Upper lobe of right lung (tissue), 1 donor: ENCODE data around the gene B9D2. TPM values are rescaled to one million over a fixed set of nuclear protein-coding genes. Genes with fewer than 3 reads are reported as not detected.
A peak's percentile ranks its signal among the peaks of the same experiment; 100 is the strongest.
"Not testable (repeated sequence)": the region's sequence is repeated elsewhere in the genome, so short reads cannot be mapped to it uniquely, and the experiment has no call there.

Experiments used
- ATAC-seq: fragments of 200-7000 bp; cut with Tn5 transposase; one replicate; pipeline ENCODE4 v1.9.1; 2020; ENCODE audit warnings: mild to moderate bottlenecking, moderate library complexity
- DNase-seq: peaks from one replicate; pipeline ENCODE4 v3.0.0-alpha.2; 2020
- H3K27ac ChIP-seq: fragments of 200-600 bp; one replicate; pipeline ENCODE4 v1.8.0; 2022
- H3K27me3 ChIP-seq: fragments of 200-600 bp; one replicate; pipeline ENCODE4 v1.8.0; 2022; ENCODE audit warnings: mild to moderate bottlenecking
- H3K36me3 ChIP-seq: fragments of 200-600 bp; one replicate; pipeline ENCODE4 v1.8.0; 2022
- H3K4me1 ChIP-seq: fragments of 200-600 bp; one replicate; pipeline ENCODE4 v1.8.0; 2022
- H3K4me3 ChIP-seq: fragments of 200-600 bp; one replicate; pipeline ENCODE4 v1.8.0; 2022; ENCODE audit warnings: mild to moderate bottlenecking
- H3K9me3 ChIP-seq: fragments of 200-600 bp; one replicate; pipeline ENCODE4 v1.8.0; 2022
- CTCF ChIP-seq: fragments of 200-600 bp; IDR thresholded peaks from one replicate; pipeline ENCODE4 v1.8.0; 2022; ENCODE audit warnings: antibody characterized with exemption
- intact Hi-C: fragments of 100-400 bp; cut with DNase I; formaldehyde crosslinking; loops from one replicate; pipeline ENCODE4 v1.11.0; 2022
- total RNA-seq: library from RNA; stranded (reverse); fragmentation: NEBNext Ultra II Directional; extraction: Animal tissue kit (Norgen Biotek cat#: 25700); gene quantifications from one replicate; pipeline ENCODE4 v1.2.1, GENCODE V29; 2021
- donor health status: DM: no; HTN: yes; CAD: no; lungs with severe emphysema.

B9D2 gene
- total RNA-seq, 1 donor from 2014 or later = 5.5 TPM

- TF ChIP-seq CTCF = no peak
- peak; percentile 88 for DNase-seq
- Histone ChIP-seq H3K4me1 (peaks cover 47% of the 10 kb centered on the region), H3K27ac (peak overlapping the region; percentile 74), H3K9me3 (no peaks in the 10 kb centered on the region), H3K36me3 (peaks cover 18% of the 10 kb centered on the region), H3K4me3 (peak overlapping the region; percentile 92), H3K27me3 (no peaks in the 10 kb centered on the region)
- peak; percentile 66 for ATAC-seq
- intact Hi-C loops = no loop called here
Observed at GRCh38 chr19:41351339-41352245, 12.4 kb downstream of the B9D2 start.

GRCh38 chr19:41350735-41351338, 13.1 kb downstream of the B9D2 start:
- Histone ChIP-seq H3K27ac (peak overlapping the region; percentile 74), H3K36me3 (peaks cover 26% of the 10 kb centered on the region), H3K4me1 (peaks cover 44% of the 10 kb centered on the region), H3K9me3 (no peaks in the 10 kb centered on the region), H3K4me3 (peak overlapping the region; percentile 92), H3K27me3 (no peaks in the 10 kb centered on the region)
- ATAC-seq = no peak
- intact Hi-C loops = no loop called here
- no peak for TF ChIP-seq CTCF
- no peak for DNase-seq

GRCh38 chr19:41346916-41347315, 17.0 kb downstream of the B9D2 start:
- ATAC-seq, H3K27me3 ChIP-seq, H3K9me3 ChIP-seq, H3K4me3 ChIP-seq, DNase-seq, H3K27ac ChIP-seq, intact Hi-C loops: not testable (repeated sequence)
- peaks cover 50% of the 10 kb centered on the region for H3K36me3 ChIP-seq
- peaks cover 28% of the 10 kb centered on the region for H3K4me1 ChIP-seq

GRCh38 chr19:41344162-41344561, 19.8 kb downstream of the B9D2 start:
- H3K27me3 ChIP-seq = no peaks in the 10 kb centered on the region
- intact Hi-C loops = no loop called here
- peaks cover 5% of the 10 kb centered on the region for H3K4me1 ChIP-seq
- ATAC-seq (no peak), DNase-seq (no peak)
- TF ChIP-seq CTCF = no peak
- peaks cover 72% of the 10 kb centered on the region for H3K36me3 ChIP-seq
- H3K27ac ChIP-seq = no peak overlapping the region
- no peak overlapping the region for H3K4me3 ChIP-seq
- no peaks in the 10 kb centered on the region for H3K9me3 ChIP-seq

- Histone ChIP-seq H3K27ac (no peak overlapping the region), H3K9me3 (no peaks in the 10 kb centered on the region), H3K4me1 (no peaks in the 10 kb centered on the region), H3K4me3 (no peak overlapping the region), H3K36me3 (peaks cover 77% of the 10 kb centered on the region), H3K27me3 (no peaks in the 10 kb centered on the region)
- intact Hi-C loops = no loop called here
- TF ChIP-seq CTCF = no peak
- DNase-seq (peak; percentile 71), ATAC-seq (peak; percentile 85)
Observed at GRCh38 chr19:41341669-41342490, 22.1 kb downstream of the B9D2 start.
